ENCODE measurements around the gene ATP5MC3. TPM values are rescaled to one million over a fixed set of nuclear protein-coding genes. Genes with fewer than 3 reads are reported as not detected.
"Not testable (repeated sequence)": the region's sequence is repeated elsewhere in the genome, so short reads cannot be mapped to it uniquely, and the experiment has no call there.

ATP5MC3 gene
- 1,000 to 10,000 TPM in 4 of 9 donors, 100 to 1,000 TPM in 5; 474 to 1,123 (median 986) TPM for total RNA-seq
- polyA plus RNA-seq: 1,000 to 10,000 TPM; 1,066 to 1,093 TPM
- long read RNA-seq, donor 1, full-length matches to known transcripts: 678 of 740 reads
- long read RNA-seq, donor 1, partial matches to known transcripts: 50 of 740 reads
- long read RNA-seq, donor 1, other reads (novel, unspliced or antisense): 12 of 740 reads
- long read RNA-seq, donor 2, full-length matches to known transcripts: 582 of 608 reads
- long read RNA-seq, donor 2, partial matches to known transcripts: 9 of 608 reads
- long read RNA-seq, donor 2, other reads (novel, unspliced or antisense): 17 of 608 reads
- long read RNA-seq, donor 3, full-length matches to known transcripts: 347 of 374 reads
- long read RNA-seq, donor 3, partial matches to known transcripts: 17 of 374 reads
- long read RNA-seq, donor 3, other reads (novel, unspliced or antisense): 10 of 374 reads

- Histone ChIP-seq H3K4me1 (peaks cover 0 to 42% (median 29%) of the 10 kb centered on the region in 12 donors), H3K27ac (peak within 1 kb of the TSS; percentile 93 to 98 (median 96)), H3K27me3 (no peaks in the 10 kb centered on the region), H3K4me3 (peak within 1 kb of the TSS; percentile 65 to 98 (median 90)), H3K9me3 (no peaks in the 10 kb centered on the region), H3K36me3 (peaks cover 3 to 40% (median 38%) of the 10 kb centered on the region in 9 donors)
- intact Hi-C loops (cut with DNase I): loop anchor here in 4 of 10 donors (1.0 to 10.0 kb wide), 3 partner anchors 13 to 69 kb away; partner anchors contain the start of gene ATF2 (in 1 of the 4)
- DNase-seq (peak; percentile 93 to 98 (median 97)), ATAC-seq (peak; percentile 93 to 98 (median 96))
- TF ChIP-seq CTCF (IDR thresholded peaks at IDR 0.05): peak in 3 of 12 donors; percentile 3 to 35 (median 19)
- TF ChIP-seq POLR2A (IDR thresholded peaks at IDR 0.05): peak; percentile 80 to 91
- 0 to 1% (median 0%) methylated on average over 48 to 53 of the region's 53 CpGs for WGBS, 4 donors
These were observed at the start of gene ATP5MC3 for GRCh38 chr2:175181104-175181876. TSS of gene ATP5MC3 (minus strand) at chr2:175181710. CDS start at chr2:175181393, 317 bp downstream.

- H3K4me3 ChIP-seq; intact Hi-C loops (cut with DNase I); H3K27ac ChIP-seq; H3K4me1 ChIP-seq; H3K9me3 ChIP-seq; H3K36me3 ChIP-seq; ATAC-seq; DNase-seq: not testable (repeated sequence)
- peaks cover 0 to 20% (median 0%) of the 10 kb centered on the region in 9 donors for H3K27me3 ChIP-seq
- WGBS, 4 donors: 69 to 85% (median 71%) methylated on average over 4 of the region's 4 CpGs
These were observed 47.1 kb upstream of the ATP5MC3 start for GRCh38 chr2:175228601-175229000.

- ATAC-seq: no peak
These were observed 46.7 kb upstream of the ATP5MC3 start for GRCh38 chr2:175228179-175228578.

GRCh38 chr2:175227393-175227792, 45.9 kb upstream of the ATP5MC3 start:
- intact Hi-C loops (cut with DNase I): no loop called here
- H3K4me3 ChIP-seq: no peak overlapping the region
- 92 to 94% (median 93%) methylated on average over 1 of the region's 1 CpG for WGBS, 4 donors
- TF ChIP-seq POLR2A (IDR thresholded peaks at IDR 0.05): no peak
- TF ChIP-seq CTCF (IDR thresholded peaks at IDR 0.05): no peak
- no peaks in the 10 kb centered on the region for H3K36me3 ChIP-seq
- H3K4me1 ChIP-seq: no peaks in the 10 kb centered on the region
- H3K27ac ChIP-seq: no peak overlapping the region
- no peak for ATAC-seq
- DNase-seq: no peak
- no peaks in the 10 kb centered on the region for H3K9me3 ChIP-seq
- H3K27me3 ChIP-seq: peaks cover 0 to 20% (median 0%) of the 10 kb centered on the region in 9 donors

More at GRCh38 chr2:175228179-175228578, 46.7 kb upstream of the ATP5MC3 start:
- no peaks in the 10 kb centered on the region for H3K9me3 ChIP-seq
- H3K4me1 ChIP-seq: no peaks in the 10 kb centered on the region
- TF ChIP-seq POLR2A (IDR thresholded peaks at IDR 0.05) (no peak), CTCF (IDR thresholded peaks at IDR 0.05) (no peak)
- peaks cover 0 to 20% (median 0%) of the 10 kb centered on the region in 9 donors for H3K27me3 ChIP-seq
- intact Hi-C loops (cut with DNase I): no loop called here
- DNase-seq: no peak
- H3K27ac ChIP-seq: no peak overlapping the region
- H3K36me3 ChIP-seq: no peaks in the 10 kb centered on the region
- no peak overlapping the region for H3K4me3 ChIP-seq

Measured in heart left ventricle (tissue), 16 donors.